Bronchial epithelial cell (primary cell): ENCODE data around the gene SLC6A19. TPM values are rescaled to one million over a fixed set of nuclear protein-coding genes. Genes with fewer than 3 reads are reported as not detected.
A peak's percentile ranks its signal among the peaks of the same experiment; 100 is the strongest.

Source experiments
- DNase-seq: peaks from one replicate; pipeline ENCODE4 v3.0.0-alpha.2; 2010; ENCODE audit warnings: low read depth
- FAIRE-seq: peaks from 2 replicates; lab custom pipeline; 2011; peaks lifted over from hg19 to GRCh38; lab: Jason Lieb, UNC
- H3K27me3 ChIP-seq: 2 replicates; pipeline ENCODE4 v1.5.1; 2011; ENCODE audit warnings: low read length; ENCODE audit not compliant: control insufficient read depth, insufficient read depth
- H3K36me3 ChIP-seq: 2 replicates; pipeline ENCODE4 v1.5.1; 2011; ENCODE audit warnings: low read length; ENCODE audit not compliant: control insufficient read depth, insufficient read depth
- H3K4me3 ChIP-seq: 2 replicates; pipeline ENCODE4 v1.5.1; 2011; ENCODE audit warnings: mild to moderate bottlenecking, low read depth, low read length, control low read depth
- CTCF ChIP-seq: IDR thresholded peaks from 2 replicates; pipeline ENCODE4 v1.5.1; 2011; ENCODE audit warnings: mild to moderate bottlenecking, moderate library complexity, low read length, control low read depth, inconsistent platforms; ENCODE audit not compliant: insufficient read depth, severe bottlenecking
- total RNA-seq: library from RNA; depleted of rRNA; stranded (reverse); fragments of >200 nt; gene quantifications from 2 replicates; pipeline ENCODE4 v1.2.1, GENCODE V29; 2014

Gene SLC6A19
- total RNA-seq, 1 donor from 2014 or later, result not detected

DNA sequence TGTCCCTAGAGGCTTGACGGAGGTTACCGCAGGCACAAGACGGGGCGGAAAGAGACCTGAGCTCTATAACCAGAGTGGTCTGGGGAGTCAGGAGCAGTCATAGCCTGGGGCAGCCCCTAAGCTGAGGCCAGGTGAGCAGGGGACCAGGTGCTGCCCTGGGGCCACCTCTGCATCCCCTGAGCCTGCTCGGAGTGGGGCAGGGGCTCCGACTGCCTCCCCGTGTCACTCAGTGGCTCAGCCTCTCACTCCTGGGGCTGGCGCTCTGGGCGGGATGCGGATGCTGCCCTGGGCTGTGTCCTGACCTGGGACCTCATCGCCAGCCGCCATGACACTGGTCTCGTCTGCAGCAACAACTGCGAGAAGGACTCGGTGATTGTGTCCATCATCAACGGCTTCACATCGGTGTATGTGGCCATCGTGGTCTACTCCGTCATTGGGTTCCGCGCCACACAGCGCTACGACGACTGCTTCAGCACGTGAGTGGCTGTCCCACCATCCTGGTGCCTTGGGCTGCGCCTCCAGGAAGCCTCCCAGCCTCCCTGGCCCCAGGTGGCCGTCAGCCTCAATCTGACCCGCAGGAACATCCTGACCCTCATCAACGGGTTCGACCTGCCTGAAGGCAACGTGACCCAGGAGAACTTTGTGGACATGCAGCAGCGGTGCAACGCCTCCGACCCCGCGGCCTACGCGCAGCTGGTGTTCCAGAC is 15.0 kb downstream of the SLC6A19 start:
- no peaks in the 10 kb centered on the region for H3K27me3 ChIP-seq
- DNase-seq (no peak), FAIRE-seq (no peak)
- H3K36me3 ChIP-seq, result no peaks in the 10 kb centered on the region
- H3K4me3 ChIP-seq, result no peak overlapping the region
- TF ChIP-seq CTCF, result no peak

- Histone ChIP-seq H3K27me3 (no peaks in the 10 kb centered on the region), H3K36me3 (no peaks in the 10 kb centered on the region), H3K4me3 (no peak overlapping the region)
- DNase-seq (no peak), FAIRE-seq (no peak)
- TF ChIP-seq CTCF, result no peak
Observed at GRCh38 chr5:1216918-1217295, 15.5 kb downstream of the SLC6A19 start.

DNA sequence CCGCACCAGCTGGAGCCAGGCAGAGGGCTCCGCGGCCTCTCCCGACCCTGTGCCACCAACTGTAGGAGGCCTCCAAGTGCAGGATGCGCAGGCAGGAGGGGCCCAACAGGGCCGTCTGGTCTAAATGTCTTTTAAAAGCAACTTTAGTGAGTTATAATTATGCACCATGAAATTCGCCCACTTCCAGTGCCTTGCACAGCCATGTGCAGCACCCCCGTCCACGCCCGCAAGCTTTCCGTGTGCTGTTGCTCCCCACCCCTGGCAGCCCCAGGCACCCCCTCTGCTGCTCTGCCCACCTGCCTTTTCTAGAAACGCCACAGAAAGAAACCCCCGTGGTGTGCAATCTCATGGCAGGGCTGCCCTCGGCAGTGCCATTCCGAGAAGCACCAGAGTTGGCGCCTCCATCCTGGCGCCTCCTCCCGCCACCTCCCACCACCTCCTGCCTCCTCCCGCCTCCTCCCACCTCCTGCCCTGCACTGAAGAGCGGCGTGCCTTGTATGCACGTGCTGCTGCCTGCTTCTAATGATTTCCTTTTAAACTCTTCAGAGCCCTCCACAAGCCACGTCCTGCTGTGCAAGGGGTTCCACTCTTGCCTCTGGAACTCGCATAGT is 16.3 kb downstream of the SLC6A19 start:
- Histone ChIP-seq H3K27me3 (no peaks in the 10 kb centered on the region), H3K36me3 (no peaks in the 10 kb centered on the region), H3K4me3 (no peak overlapping the region)
- DNase-seq, result no peak
- no peak for FAIRE-seq
- no peak for TF ChIP-seq CTCF

GRCh38 chr5:1218351-1219080 is 17.1 kb downstream of the SLC6A19 start:
- TF ChIP-seq CTCF, result no peak
- Histone ChIP-seq H3K36me3 (no peaks in the 10 kb centered on the region), H3K4me3 (no peak overlapping the region), H3K27me3 (no peaks in the 10 kb centered on the region)
- peak; percentile 7 for FAIRE-seq
- no peak for DNase-seq

- no peak for DNase-seq
- TF ChIP-seq CTCF, result no peak
- Histone ChIP-seq H3K27me3 (no peaks in the 10 kb centered on the region), H3K36me3 (no peaks in the 10 kb centered on the region), H3K4me3 (no peak overlapping the region)
- no peak for FAIRE-seq
Observed at GRCh38 chr5:1219098-1219767, 17.8 kb downstream of the SLC6A19 start.
